KMS-11 (cell line): ENCODE data around the gene WDTC1.

Experiments
- H2AFZ ChIP-seq: fragments of 200-600 bp; sonication (generic); 2 replicates; pipeline ENCODE4 v1.6.1; 2016; ENCODE audit warnings: antibody characterized with exemption, mixed run types, low read depth
- H3K27ac ChIP-seq: fragments of 200-600 bp; sonication (generic); 2 replicates; pipeline ENCODE4 v1.6.1; 2016; ENCODE audit warnings: mild to moderate bottlenecking, mixed run types
- H3K27me3 ChIP-seq: fragments of 200-600 bp; sonication (generic); 2 replicates; pipeline ENCODE4 v1.6.1; 2017; ENCODE audit warnings: mild to moderate bottlenecking, low read depth, mixed run types, moderate library complexity; ENCODE audit not compliant: insufficient read depth
- H3K36me3 ChIP-seq: fragments of 200-600 bp; sonication (generic); 2 replicates; pipeline ENCODE4 v1.6.1; 2017; ENCODE audit warnings: mild to moderate bottlenecking, mixed run types; ENCODE audit not compliant: insufficient read depth
- H3K4me1 ChIP-seq: fragments of 200-600 bp; sonication (generic); 2 replicates; pipeline ENCODE4 v1.6.1; 2016; ENCODE audit warnings: mild to moderate bottlenecking, low read depth, mixed run types; ENCODE audit not compliant: poor library complexity, severe bottlenecking
- H3K4me2 ChIP-seq: fragments of 200-600 bp; sonication (generic); 2 replicates; pipeline ENCODE4 v1.7.0; 2016; ENCODE audit warnings: mild to moderate bottlenecking, mixed run types
- H3K4me3 ChIP-seq: fragments of 200-600 bp; sonication (generic); IDR thresholded peaks from 2 replicates; pipeline ENCODE4 v1.6.1; 2017; ENCODE audit warnings: low read depth, low read length, mixed read lengths; ENCODE audit not compliant: insufficient read depth
- H3K79me2 ChIP-seq: fragments of 200-600 bp; sonication (generic); 2 replicates; pipeline ENCODE4 v1.6.1; 2016; ENCODE audit warnings: low read depth, mixed run types; ENCODE audit not compliant: insufficient read depth
- H3K9ac ChIP-seq: fragments of 200-600 bp; sonication (generic); 2 replicates; pipeline ENCODE4 v1.6.1; 2016; ENCODE audit warnings: mild to moderate bottlenecking, mixed run types
- H4K20me1 ChIP-seq: fragments of 200-600 bp; sonication (generic); 2 replicates; pipeline ENCODE4 v1.6.1; 2016; ENCODE audit warnings: mild to moderate bottlenecking, mixed run types; ENCODE audit not compliant: insufficient read depth
- TF ChIP-seq, protein P1 (sequence below): fragments of 200-600 bp; sonication (generic); conservative IDR thresholded peaks from 2 replicates; pipeline ENCODE4 v1.6.1; 2017; ENCODE audit warnings: low read depth, mild to moderate bottlenecking, antibody characterized with exemption, low read length, moderate library complexity, mixed read lengths

Gene WDTC1

DNA sequence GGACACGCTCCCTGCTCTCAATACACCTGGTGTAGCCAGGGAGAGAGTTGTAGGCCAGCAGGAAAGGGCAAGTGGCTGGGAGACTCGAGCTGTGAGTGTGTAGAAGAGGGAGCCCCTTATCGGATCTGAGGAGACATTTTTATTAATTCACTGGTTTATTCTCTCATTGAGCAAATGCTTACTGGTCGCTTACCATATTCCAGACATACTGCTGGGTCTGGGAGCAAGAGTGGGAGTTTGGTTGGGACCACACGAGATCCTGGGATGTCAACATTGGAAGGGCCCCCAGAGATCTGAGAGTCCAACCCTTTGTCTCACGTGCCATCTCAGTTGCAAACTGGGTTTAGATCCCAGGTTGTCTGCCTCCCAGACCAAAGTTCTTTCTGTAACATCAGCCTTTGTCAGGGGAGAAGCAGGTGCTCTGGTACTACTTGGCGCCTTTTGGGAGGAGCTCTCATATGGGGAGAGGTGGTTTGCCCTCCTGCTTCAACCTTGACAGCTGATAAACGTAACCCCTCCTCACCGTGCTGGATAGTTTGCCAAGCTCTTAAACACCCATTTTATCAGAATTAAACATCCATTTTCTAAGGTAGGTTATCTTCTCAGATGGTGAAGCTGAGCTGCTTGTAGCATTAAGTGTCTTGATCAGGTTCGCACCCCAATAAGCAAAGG, 88.3 kb downstream of the WDTC1 start:
- no peaks in the 10 kb centered on the region for H4K20me1 ChIP-seq
- H3K4me2 ChIP-seq: peak overlapping the region; percentile 95
- peaks cover 12% of the 10 kb centered on the region for H3K4me1 ChIP-seq
- peak overlapping the region; percentile 91 for H3K9ac ChIP-seq
- H3K27me3 ChIP-seq: no peaks in the 10 kb centered on the region
- H3K36me3 ChIP-seq: no peaks in the 10 kb centered on the region
- H2AFZ ChIP-seq: peak overlapping the region; percentile 78
- TF ChIP-seq, protein P1, sequence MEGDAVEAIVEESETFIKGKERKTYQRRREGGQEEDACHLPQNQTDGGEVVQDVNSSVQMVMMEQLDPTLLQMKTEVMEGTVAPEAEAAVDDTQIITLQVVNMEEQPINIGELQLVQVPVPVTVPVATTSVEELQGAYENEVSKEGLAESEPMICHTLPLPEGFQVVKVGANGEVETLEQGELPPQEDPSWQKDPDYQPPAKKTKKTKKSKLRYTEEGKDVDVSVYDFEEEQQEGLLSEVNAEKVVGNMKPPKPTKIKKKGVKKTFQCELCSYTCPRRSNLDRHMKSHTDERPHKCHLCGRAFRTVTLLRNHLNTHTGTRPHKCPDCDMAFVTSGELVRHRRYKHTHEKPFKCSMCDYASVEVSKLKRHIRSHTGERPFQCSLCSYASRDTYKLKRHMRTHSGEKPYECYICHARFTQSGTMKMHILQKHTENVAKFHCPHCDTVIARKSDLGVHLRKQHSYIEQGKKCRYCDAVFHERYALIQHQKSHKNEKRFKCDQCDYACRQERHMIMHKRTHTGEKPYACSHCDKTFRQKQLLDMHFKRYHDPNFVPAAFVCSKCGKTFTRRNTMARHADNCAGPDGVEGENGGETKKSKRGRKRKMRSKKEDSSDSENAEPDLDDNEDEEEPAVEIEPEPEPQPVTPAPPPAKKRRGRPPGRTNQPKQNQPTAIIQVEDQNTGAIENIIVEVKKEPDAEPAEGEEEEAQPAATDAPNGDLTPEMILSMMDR: 0 out of 2 replicates have a peak, but pooled peaks have one; percentile 6
- peak overlapping the region; percentile 81 for H3K4me3 ChIP-seq
- H3K27ac ChIP-seq: peak overlapping the region; percentile 66
- H3K79me2 ChIP-seq: peaks cover 52% of the 10 kb centered on the region

DNA sequence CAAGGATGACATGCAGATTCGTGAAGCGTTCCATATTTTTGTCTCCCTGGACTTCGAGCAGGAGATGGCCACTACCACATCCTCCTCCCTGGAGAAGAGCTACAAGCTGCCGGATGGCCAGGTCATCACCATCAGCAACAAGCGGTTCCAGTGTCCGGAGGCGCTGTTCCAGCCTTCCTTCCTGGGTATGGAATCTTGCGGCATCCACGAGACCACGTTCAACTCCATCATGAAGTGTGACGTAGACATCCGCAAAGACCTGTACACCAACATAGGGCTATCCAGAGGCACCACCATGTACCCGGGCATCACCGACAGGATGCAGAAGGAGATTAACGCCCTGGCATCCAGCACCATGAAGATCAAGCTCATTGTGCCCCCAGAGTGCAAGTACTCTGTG, 90.9 kb downstream of the WDTC1 start:
- no peaks in the 10 kb centered on the region for H3K27me3 ChIP-seq
- H3K4me2 ChIP-seq: no peak overlapping the region
- peaks cover 12% of the 10 kb centered on the region for H3K4me1 ChIP-seq
- no peaks in the 10 kb centered on the region for H3K36me3 ChIP-seq
- H3K27ac ChIP-seq: no peak overlapping the region
- no peaks in the 10 kb centered on the region for H4K20me1 ChIP-seq
- peaks cover 70% of the 10 kb centered on the region for H3K79me2 ChIP-seq
- no peak overlapping the region for H3K9ac ChIP-seq
- H3K4me3 ChIP-seq: no peak overlapping the region
- no peak overlapping the region for H2AFZ ChIP-seq
- TF ChIP-seq, protein P1: no peak

DNA sequence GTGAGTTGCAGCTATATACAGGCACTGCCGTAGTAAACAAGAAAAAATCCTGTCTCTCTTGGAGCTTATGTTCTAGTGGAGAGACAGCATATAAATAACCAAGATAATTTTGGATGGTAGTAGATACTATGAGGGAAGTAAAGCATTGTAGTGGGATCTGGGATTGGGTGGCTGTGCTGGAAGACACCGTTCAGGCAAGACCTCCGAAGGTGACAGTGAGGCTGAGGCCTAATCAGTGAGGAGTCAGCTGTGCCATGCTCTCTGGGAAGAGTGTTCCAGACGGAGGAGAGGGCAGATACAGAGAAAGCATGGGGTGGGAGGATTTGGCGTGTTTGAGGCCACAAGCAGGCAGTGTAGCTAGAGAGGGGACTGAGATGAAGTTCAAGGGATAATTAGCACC, 93.5 kb downstream of the WDTC1 start:
- H3K27ac ChIP-seq: no peak overlapping the region
- H3K79me2 ChIP-seq: peaks cover 61% of the 10 kb centered on the region
- TF ChIP-seq, protein P1: no peak
- no peak overlapping the region for H3K4me2 ChIP-seq
- H2AFZ ChIP-seq: no peak overlapping the region
- H3K36me3 ChIP-seq: no peaks in the 10 kb centered on the region
- H4K20me1 ChIP-seq: no peaks in the 10 kb centered on the region
- no peak overlapping the region for H3K4me3 ChIP-seq
- H3K9ac ChIP-seq: no peak overlapping the region
- peaks cover 12% of the 10 kb centered on the region for H3K4me1 ChIP-seq
- no peaks in the 10 kb centered on the region for H3K27me3 ChIP-seq

DNA sequence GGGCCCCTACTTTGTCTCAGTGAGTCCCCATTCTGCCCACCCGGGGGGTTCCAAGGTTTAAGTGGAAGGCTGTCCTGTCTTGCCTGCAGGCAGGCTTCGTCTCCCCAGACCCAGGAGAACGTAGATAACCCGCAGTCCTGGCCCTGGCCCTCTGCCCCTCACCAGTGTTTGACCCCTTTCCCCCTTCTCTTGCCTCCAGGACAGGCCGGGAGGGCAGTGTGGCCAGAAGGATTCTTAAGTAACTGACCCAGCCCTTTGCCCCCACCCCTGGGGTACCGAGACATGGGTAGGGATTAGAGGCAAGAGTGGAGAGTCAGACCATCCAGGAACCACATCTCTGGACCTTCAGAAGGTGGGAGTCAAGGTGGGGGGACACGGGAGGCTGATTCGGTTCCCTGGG, 96.4 kb downstream of the WDTC1 start:
- H3K36me3 ChIP-seq: no peaks in the 10 kb centered on the region

More for the DNA sequence above, 96.4 kb downstream of the WDTC1 start:
- no peaks in the 10 kb centered on the region for H3K27me3 ChIP-seq
- H3K9ac ChIP-seq: no peak overlapping the region
- no peak overlapping the region for H3K27ac ChIP-seq
- H3K4me3 ChIP-seq: no peak overlapping the region
- no peaks in the 10 kb centered on the region for H4K20me1 ChIP-seq
- H2AFZ ChIP-seq: no peak overlapping the region
- no peak overlapping the region for H3K4me2 ChIP-seq
- no peaks in the 10 kb centered on the region for H3K4me1 ChIP-seq
- H3K79me2 ChIP-seq: peaks cover 33% of the 10 kb centered on the region
- TF ChIP-seq, protein P1: no peak
